PFSK-1 (cell line): Measurements from ENCODE around the gene STAB1.

ENCODE experiments used
- FOXP2 ChIP-seq: optimal IDR thresholded peaks from 2 replicates; pipeline ENCODE3; 2011; ENCODE audit warnings: borderline replicate concordance, control low read depth, inconsistent platforms; ENCODE audit not compliant: insufficient read depth; ENCODE audit errors: extremely low read length, extremely low read depth
- POLR2AphosphoS5 ChIP-seq: IDR thresholded peaks from 2 replicates; pipeline ENCODE4 v1.6.1; 2012; ENCODE audit warnings: low read depth, mild to moderate bottlenecking, control low read depth, low read length, moderate library complexity
- SIN3A ChIP-seq: IDR thresholded peaks from 2 replicates; pipeline ENCODE4 v1.6.1; 2012; ENCODE audit warnings: mild to moderate bottlenecking, low read length, moderate library complexity, borderline replicate concordance; ENCODE audit not compliant: insufficient read depth
- TAF1 ChIP-seq: IDR thresholded peaks from 2 replicates; pipeline ENCODE4 v1.6.1; 2012; ENCODE audit warnings: low read length, control low read depth, borderline replicate concordance; ENCODE audit not compliant: insufficient read depth
- TF ChIP-seq, protein P1 (sequence below), 2 experiments: IDR thresholded peaks; 2 replicates each; pipeline versions ENCODE4 v1.6.1 to v1.8.0; 2011 to 2012; ENCODE audit warnings: low read depth in 2 of 2, low read length in 2 of 2, control low read depth in 1 of 2, inconsistent platforms in 1 of 2, mild to moderate bottlenecking in 1 of 2, moderate library complexity in 1 of 2; ENCODE audit not compliant: insufficient read depth in 1 of 2

Gene STAB1

DNA sequence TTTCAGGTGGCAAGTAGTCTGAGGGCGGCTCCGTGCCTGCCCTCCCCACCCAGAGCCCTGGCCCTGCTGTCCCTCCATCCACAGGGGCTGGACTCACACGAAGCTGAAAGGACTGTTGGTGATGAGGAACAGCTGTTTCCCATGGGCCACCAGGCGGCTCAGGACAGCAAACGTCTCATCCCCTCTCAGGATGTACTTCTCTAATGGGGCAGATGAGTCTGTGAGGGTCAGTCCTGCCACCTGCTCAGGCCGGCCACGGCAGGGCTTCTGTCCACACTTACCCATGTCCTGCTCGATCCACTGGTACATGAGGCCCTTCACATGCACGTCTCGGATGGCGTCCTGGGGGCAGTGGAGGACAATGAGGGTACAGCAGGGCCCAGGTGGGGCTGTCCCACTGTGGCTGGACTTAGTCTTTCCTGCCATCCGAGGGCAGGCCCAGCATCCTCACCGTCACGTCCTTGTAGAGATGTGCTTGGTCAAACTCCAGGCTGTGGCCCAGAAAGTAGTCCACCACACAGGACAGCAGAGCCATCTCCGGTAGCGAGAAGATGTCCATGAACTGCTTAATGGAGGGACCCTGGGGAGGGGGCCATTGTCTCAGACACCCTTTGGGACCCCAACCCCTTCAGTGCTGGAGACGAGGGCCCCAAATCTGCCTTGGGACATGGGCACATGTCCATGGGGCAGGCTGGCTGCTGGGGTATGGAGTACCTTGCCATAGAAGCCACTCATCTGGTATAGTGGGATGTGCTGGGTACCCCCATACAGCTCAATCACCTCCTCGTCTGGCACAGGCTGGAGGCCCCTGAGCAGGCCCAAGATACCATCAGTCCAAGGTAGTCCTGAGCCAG is 32.8 kb downstream of the STAB1 start:
- no peak for TF ChIP-seq SIN3A

DNA sequence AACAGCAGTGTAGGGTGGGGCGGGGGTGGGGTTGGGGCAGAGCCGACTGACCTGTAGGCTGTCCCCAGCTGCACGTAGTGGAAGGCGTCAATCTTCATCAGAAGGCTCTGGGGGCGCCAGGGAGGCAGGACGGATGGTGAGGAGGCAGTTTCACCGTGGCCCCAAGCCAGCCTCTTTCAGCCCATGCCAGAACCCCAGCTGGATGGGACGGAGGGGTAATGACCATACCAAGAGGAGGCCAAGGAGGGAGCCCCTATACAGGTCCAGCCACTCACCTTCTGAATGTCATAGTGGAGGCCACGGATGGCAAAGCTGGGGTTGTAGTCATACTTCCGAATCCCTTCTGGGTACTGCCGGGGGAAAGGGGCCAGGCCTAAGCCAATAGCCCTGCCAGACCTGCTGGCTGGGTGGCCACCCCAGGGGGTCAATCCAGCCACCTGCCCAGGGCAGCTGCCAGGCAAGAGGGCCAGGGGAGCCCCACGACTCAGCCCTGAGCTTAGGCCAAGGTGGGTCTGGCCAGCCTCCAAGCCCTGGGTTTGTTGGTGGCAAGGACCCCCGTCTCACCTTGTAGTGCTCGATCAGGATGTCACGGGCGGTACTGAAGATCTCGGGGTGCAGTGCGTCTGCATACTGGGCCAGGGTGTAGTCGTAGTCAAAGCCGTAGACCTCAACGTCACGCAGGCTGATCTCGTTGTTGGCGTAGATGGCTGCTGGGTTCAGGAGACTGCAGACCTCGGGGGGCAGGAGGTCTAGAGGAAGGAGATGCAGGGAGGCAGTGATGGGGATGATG is 33.6 kb downstream of the STAB1 start:
- TF ChIP-seq TAF1, result no peak

DNA sequence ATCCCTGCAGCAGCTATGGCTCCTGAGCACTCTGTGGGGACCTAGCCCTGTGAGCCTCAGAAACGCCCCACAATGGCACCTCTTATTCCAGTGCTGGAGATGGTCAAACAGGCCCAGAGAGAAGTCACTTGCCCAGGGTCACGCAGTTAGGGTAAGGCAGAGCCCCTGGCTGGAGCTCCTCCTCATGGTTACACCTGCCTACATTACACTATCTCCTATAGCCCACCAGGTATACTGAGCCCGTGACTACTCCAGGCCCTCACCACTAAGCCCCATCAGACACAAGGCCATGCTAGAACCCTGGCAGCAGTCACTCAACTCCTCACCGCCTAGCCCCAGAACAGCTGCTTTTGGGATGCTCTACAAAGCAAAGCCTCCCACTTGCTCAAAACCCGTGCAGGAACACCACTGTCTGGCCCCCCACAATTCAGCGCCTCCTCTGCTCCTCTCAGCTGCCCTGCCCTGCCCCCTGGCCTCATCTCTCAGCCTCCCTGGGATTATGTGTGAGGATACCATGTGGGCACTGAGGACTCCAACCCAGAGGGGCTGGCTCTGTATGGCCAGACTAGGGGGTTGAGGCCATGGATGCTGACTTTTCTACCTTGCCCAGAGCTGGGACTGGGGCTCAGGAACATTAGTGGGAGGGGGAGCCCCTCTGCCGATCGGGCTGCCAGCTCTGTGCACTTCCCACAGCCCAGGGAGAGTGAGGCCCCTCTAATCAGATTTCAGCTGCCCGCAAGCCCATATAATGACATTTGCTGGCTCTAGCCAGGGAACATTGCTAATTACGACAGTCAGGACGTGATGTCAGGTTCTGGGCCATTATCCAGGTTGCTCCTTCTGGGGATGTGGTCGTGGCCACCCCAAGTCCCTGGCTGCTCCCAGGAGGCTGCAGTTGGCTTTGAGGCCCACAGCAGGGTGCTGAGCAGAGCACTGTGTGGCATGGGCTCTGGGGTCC is 34.5 kb downstream of the STAB1 start:
- no peak for TF ChIP-seq POLR2AphosphoS5
- TF ChIP-seq TAF1, result no peak
- no peak for TF ChIP-seq SIN3A
- no peak for TF ChIP-seq FOXP2
- TF ChIP-seq, protein P1, sequence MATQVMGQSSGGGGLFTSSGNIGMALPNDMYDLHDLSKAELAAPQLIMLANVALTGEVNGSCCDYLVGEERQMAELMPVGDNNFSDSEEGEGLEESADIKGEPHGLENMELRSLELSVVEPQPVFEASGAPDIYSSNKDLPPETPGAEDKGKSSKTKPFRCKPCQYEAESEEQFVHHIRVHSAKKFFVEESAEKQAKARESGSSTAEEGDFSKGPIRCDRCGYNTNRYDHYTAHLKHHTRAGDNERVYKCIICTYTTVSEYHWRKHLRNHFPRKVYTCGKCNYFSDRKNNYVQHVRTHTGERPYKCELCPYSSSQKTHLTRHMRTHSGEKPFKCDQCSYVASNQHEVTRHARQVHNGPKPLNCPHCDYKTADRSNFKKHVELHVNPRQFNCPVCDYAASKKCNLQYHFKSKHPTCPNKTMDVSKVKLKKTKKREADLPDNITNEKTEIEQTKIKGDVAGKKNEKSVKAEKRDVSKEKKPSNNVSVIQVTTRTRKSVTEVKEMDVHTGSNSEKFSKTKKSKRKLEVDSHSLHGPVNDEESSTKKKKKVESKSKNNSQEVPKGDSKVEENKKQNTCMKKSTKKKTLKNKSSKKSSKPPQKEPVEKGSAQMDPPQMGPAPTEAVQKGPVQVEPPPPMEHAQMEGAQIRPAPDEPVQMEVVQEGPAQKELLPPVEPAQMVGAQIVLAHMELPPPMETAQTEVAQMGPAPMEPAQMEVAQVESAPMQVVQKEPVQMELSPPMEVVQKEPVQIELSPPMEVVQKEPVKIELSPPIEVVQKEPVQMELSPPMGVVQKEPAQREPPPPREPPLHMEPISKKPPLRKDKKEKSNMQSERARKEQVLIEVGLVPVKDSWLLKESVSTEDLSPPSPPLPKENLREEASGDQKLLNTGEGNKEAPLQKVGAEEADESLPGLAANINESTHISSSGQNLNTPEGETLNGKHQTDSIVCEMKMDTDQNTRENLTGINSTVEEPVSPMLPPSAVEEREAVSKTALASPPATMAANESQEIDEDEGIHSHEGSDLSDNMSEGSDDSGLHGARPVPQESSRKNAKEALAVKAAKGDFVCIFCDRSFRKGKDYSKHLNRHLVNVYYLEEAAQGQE (IDR thresholded peaks at IDR 0.05; ENCODE audit: insufficient read depth in 1 of 2, low read depth in 2 of 2, low read length in 2 of 2), result no peak

DNA sequence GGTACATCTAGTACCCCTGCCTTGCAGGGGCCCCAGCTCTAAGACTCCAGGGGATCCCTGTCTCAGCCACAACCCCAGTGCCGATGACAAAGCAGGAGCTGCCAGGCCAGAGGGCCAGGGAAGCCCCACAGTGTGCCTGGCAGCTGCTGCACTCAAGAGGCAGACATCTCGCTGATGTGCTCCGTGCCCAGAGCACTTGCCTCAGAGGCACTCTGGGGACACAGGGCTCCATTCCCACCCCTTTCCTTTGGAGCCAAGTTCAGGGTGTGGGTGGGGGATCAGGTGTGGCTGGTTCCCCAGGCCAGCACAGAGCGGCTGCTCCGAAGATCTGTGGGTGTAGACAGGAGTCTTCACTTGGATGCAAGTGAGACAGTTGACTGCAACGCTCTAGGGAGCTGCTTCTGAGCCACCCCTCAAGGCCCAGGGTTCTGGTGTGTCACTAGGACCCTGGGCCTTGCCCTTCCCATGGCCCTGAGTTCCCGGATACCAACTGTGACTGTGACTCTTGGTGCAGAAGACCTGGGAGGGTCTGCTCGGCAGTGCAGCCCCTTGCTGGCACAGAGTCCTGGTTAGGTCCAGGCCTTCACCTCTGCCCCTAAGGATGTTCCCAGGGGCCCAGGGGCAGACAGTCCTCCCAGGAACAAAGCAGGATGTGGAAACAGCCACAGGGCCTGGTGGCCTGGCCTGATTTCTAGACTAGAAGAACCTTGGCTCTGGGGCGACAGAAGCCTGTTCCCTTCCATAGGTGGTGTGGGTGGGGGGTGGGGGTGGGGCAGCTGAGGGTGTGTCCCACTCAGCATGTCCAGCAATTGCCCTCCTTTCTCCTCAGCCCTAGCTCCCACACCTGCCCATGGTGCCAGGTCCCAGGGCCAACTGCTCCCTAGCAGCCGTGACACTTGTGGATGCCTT is 36.0 kb downstream of the STAB1 start:
- TF ChIP-seq FOXP2, result no peak
- no peak for TF ChIP-seq TAF1
- no peak for TF ChIP-seq SIN3A
- no peak for TF ChIP-seq POLR2AphosphoS5
- TF ChIP-seq, protein P1 (IDR thresholded peaks at IDR 0.05; ENCODE audit: insufficient read depth in 1 of 2, low read depth in 2 of 2, low read length in 2 of 2), result no peak

DNA sequence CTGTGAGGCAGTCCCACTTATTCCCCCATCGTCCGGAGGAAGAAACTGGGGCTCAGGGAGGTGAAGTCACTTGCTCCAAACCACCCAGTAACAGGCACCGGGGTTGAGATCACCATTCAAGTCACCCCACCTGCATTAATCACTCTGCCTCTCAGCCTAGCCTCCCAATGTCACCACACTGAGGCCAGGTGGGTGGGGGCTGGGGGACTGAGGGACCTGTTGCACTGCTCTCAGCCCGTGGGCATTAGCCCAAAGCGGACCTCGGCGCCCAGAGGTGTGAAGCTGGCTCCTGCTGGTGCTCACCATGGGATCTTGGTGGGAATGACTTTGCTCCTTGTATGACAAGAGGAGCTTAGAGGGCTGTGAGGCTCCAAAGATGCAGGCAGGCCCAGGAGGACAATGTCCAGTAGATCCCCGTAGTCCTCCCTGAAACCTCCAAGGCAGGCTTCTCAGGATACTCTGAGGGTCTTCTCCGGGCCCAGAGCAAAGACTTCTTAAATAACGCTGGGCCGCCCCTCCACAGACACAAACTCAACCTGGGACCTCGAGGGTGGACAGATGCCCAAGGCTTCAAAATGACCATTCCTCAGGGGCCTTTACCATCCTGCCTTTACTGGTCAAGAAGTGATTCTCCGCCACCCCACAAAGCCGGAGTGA is 36.9 kb downstream of the STAB1 start:
- TF ChIP-seq POLR2AphosphoS5 (no peak), FOXP2 (no peak), TAF1 (no peak), SIN3A (no peak)
- TF ChIP-seq, protein P1 (IDR thresholded peaks at IDR 0.05; ENCODE audit: insufficient read depth in 1 of 2, low read depth in 2 of 2, low read length in 2 of 2), result no peak
